Gastroesophageal sphincter (tissue), 4 donors: ENCODE measurements around the gene TBC1D8. TPM values are rescaled to one million over a fixed set of nuclear protein-coding genes. Genes with fewer than 3 reads are reported as not detected.
A peak's percentile ranks its signal among the peaks of the same experiment; 100 is the strongest.

Experiments
- ATAC-seq: fragments of 150-250 bp; one replicate; pipeline ENCODE4 v1.9.1; 2016; ENCODE audit warnings: mild to moderate bottlenecking, moderate library complexity
- H3K27ac ChIP-seq, 4 donors: fragments of 200-600 bp; sonication (generic) in 3 of 4; 1 replicate in 3 of 4; 2 replicates in 1 of 4; pipeline ENCODE4 v1.5.1; 2016 to 2019
- H3K27me3 ChIP-seq: fragments of 200-600 bp; sonication (generic); one replicate; pipeline ENCODE4 v1.5.1; 2019
- H3K36me3 ChIP-seq, 2 donors: fragments of 200-600 bp; sonication (generic); one replicate each; pipeline ENCODE4 v1.5.1; 2019; ENCODE audit warnings: control low read depth in 1 of 2
- H3K4me1 ChIP-seq, 3 donors: fragments of 200-600 bp; sonication (generic); 1 replicate in 2 of 3; 2 replicates in 1 of 3; pipeline ENCODE4 v1.5.1; 2016 to 2019; ENCODE audit warnings: control low read depth in 2 of 3
- H3K4me3 ChIP-seq, 2 donors: fragments of 200-600 bp; sonication (generic); one replicate each; pipeline ENCODE4 v1.5.1; 2019; ENCODE audit warnings: mild to moderate bottlenecking in 1 of 2, moderate library complexity in 1 of 2
- H3K9me3 ChIP-seq, 3 donors: fragments of 200-600 bp; sonication (generic); one replicate each; pipeline ENCODE4 v1.5.1; 2017 to 2019; ENCODE audit warnings: control low read depth in 2 of 3
- EP300 ChIP-seq: sonication (generic); formaldehyde crosslinking; IDR thresholded peaks from one replicate; pipeline ENCODE4 v1.6.1; 2017; ENCODE audit warnings: antibody characterized with exemption, mild to moderate bottlenecking
- POLR2A ChIP-seq, 2 donors: fragments of 450-650 bp; IDR thresholded peaks; one replicate each; pipeline ENCODE4 v1.6.1; 2017; ENCODE audit warnings: antibody characterized with exemption in 2 of 2, mild to moderate bottlenecking in 2 of 2, moderate library complexity in 1 of 2
- POLR2AphosphoS5 ChIP-seq: sonication (generic); formaldehyde crosslinking; IDR thresholded peaks from one replicate; pipeline ENCODE4 v1.6.1; 2017; ENCODE audit warnings: antibody characterized with exemption
- WGBS, 2 donors: methylation state at CpG; one replicate each; pipeline ENCODE4 v1.1.5; 2018; ENCODE audit warnings: low coverage in 1 of 2; 5-methylcytosine and 5-hydroxymethylcytosine counted together
- total RNA-seq, 4 donors: library from RNA; depleted of rRNA; stranded (reverse); fragments of >200 nt; gene quantifications; one replicate each; pipeline ENCODE4 v1.1.0, GENCODE V29; 2016
- TF ChIP-seq, protein P1 (sequence below), 4 experiments: fragments of 200-600 bp in 2 of 4; fragments of 450-650 bp in 2 of 4; sonication (generic) in 1 of 4; IDR thresholded peaks; one replicate each; pipeline ENCODE4 v1.5.1; 2017 to 2019; ENCODE audit warnings: antibody characterized with exemption in 4 of 4, mild to moderate bottlenecking in 2 of 4, moderate library complexity in 2 of 4

Gene TBC1D8
- total RNA-seq, 4 donors from 2014 or later: 14.9 to 45.5 (median 32.6) TPM

DNA sequence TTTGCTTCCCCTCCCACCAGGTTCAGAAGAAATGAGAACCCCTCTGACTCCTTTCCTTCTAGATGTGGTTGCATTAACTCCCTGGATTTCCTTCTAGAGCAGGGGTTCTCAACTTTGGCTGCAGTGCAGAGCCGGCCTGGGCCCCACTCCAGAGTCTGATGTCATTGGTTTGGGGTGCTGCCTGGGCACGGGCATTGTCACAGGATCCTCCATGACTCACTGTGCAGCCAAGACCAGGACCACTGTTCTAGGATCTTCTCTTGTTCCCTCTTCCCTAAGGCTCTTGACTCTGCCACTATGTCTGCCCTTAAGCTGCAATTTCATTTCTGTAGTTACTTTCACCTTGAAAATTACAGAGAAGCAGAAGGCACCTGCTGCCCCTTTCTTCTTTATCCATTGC, 31.8 kb downstream of the TBC1D8 start:
- H3K27ac ChIP-seq: peak overlapping the region in 3 of 4 donors; percentile 64 to 77 (median 71)
- no peaks in the 10 kb centered on the region for H3K36me3 ChIP-seq
- peak; percentile 29 for ATAC-seq
- H3K4me1 ChIP-seq: peaks cover 15 to 79% (median 33%) of the 10 kb centered on the region in 3 donors
- WGBS, 2 donors: 33% methylated on average over 2 of the region's 2 CpGs; no CpG with 5 or more reads in 1 of the 2 donors
- no peaks in the 10 kb centered on the region for H3K9me3 ChIP-seq
- TF ChIP-seq EP300: no peak
- TF ChIP-seq, protein P1, sequence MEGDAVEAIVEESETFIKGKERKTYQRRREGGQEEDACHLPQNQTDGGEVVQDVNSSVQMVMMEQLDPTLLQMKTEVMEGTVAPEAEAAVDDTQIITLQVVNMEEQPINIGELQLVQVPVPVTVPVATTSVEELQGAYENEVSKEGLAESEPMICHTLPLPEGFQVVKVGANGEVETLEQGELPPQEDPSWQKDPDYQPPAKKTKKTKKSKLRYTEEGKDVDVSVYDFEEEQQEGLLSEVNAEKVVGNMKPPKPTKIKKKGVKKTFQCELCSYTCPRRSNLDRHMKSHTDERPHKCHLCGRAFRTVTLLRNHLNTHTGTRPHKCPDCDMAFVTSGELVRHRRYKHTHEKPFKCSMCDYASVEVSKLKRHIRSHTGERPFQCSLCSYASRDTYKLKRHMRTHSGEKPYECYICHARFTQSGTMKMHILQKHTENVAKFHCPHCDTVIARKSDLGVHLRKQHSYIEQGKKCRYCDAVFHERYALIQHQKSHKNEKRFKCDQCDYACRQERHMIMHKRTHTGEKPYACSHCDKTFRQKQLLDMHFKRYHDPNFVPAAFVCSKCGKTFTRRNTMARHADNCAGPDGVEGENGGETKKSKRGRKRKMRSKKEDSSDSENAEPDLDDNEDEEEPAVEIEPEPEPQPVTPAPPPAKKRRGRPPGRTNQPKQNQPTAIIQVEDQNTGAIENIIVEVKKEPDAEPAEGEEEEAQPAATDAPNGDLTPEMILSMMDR (IDR thresholded peaks at IDR 0.05): no peak
- TF ChIP-seq POLR2AphosphoS5: peak; percentile 36
- TF ChIP-seq POLR2A (IDR thresholded peaks at IDR 0.05): no peak
- no peaks in the 10 kb centered on the region for H3K27me3 ChIP-seq
- no peak overlapping the region for H3K4me3 ChIP-seq

DNA sequence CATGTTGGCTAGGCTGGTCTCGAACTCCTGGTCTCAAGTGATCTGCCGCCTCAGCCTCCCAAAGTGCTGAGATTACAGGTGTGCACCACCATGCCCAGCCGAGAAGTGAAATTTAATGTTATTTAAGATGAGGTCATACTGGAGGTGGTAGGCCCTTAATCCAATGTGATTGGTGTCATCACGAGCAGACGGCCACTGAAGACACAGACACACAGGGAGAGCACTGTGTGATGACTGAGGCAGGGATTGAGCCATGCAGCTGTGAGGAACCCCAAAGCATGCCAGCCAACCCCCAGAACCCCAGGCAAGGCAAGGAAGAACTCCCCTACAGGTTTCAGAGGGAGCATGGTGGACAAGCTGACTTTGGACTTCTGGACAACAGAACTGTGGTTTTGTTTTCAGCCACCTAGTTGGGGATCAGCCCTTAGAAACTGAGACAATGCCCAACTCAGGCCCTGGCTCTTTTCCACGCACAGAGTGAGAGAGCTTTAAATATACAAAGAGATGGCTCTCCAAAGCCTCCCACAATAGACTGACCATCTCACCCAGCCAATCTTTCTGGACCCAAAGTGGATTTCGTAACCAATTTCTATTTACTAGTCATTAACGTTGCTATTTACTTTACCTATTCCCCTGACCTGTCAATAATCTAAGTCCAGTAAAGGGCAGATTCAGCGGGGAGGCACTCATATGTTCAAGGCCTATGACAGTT, 34.2 kb downstream of the TBC1D8 start:
- H3K27ac ChIP-seq: no peak overlapping the region
- H3K4me3 ChIP-seq: no peak overlapping the region
- no peaks in the 10 kb centered on the region for H3K9me3 ChIP-seq
- H3K27me3 ChIP-seq: no peaks in the 10 kb centered on the region
- WGBS, 2 donors: 90 to 93% methylated on average over 4 to 5 of the region's 9 CpGs
- H3K4me1 ChIP-seq: peaks cover 15 to 85% (median 29%) of the 10 kb centered on the region in 3 donors
- H3K36me3 ChIP-seq: no peaks in the 10 kb centered on the region
- ATAC-seq: no peak
- TF ChIP-seq POLR2AphosphoS5 (no peak), POLR2A (IDR thresholded peaks at IDR 0.05) (no peak), EP300 (no peak)
- TF ChIP-seq, protein P1 (IDR thresholded peaks at IDR 0.05): no peak

DNA sequence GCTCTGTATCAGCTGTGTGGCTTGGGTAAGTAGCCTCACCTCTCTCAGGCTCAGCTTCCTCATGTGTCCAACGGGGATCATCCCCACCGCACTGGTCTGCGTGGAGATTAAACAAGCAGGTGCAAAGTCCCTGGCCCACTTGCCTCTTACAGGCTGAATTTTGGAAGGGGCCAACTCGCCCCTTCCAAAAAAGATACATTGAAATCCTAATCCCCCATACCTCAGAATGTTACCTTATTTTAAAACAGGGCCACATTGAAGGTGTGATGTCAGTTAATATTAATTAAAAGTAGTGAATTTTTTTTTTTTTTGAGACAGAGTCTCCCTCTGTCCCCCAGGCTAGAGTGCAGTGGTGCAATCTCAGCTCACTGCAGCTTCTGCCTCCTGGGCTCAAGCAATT, 34.8 kb downstream of the TBC1D8 start:
- H3K36me3 ChIP-seq: no peaks in the 10 kb centered on the region
- no peaks in the 10 kb centered on the region for H3K27me3 ChIP-seq
- no peak overlapping the region for H3K4me3 ChIP-seq
- H3K4me1 ChIP-seq: peaks cover 15 to 86% (median 35%) of the 10 kb centered on the region in 3 donors
- no peak overlapping the region for H3K27ac ChIP-seq
- ATAC-seq: no peak
- TF ChIP-seq POLR2A (IDR thresholded peaks at IDR 0.05) (no peak), EP300 (no peak), POLR2AphosphoS5 (no peak)
- TF ChIP-seq, protein P1 (IDR thresholded peaks at IDR 0.05): no peak
- no peaks in the 10 kb centered on the region for H3K9me3 ChIP-seq
- whole genome bisulfite sequencing, 2 donors: 79 to 84% methylated on average over 3 to 4 of the region's 4 CpGs

DNA sequence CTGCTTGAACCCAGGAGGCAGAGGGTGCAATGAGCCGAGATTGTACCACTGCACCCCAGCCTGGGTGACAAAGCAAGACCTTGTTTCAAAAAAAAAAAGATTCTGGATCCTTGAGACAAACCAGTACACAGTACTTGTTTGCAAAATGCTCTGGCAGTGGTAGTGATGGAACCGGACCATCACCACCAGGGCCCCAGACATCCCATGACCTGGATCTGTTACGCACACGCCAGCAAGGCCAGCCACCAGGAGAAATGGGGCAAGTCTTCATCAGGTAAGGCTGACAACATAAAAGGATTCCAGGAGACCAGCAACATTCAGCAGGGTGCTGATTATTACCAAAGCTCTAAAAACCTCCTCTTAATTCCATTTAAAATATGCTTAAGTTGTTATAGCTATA, 35.5 kb downstream of the TBC1D8 start:
- H3K4me1 ChIP-seq: peaks cover 12 to 85% (median 34%) of the 10 kb centered on the region in 3 donors
- no peaks in the 10 kb centered on the region for H3K27me3 ChIP-seq
- H3K9me3 ChIP-seq: no peaks in the 10 kb centered on the region
- H3K27ac ChIP-seq: no peak overlapping the region
- 96 to 100% methylated on average over 2 to 3 of the region's 4 CpGs for WGBS, 2 donors
- TF ChIP-seq POLR2A (IDR thresholded peaks at IDR 0.05): no peak
- TF ChIP-seq, protein P1 (IDR thresholded peaks at IDR 0.05): no peak
- no peak for TF ChIP-seq EP300
- no peak for TF ChIP-seq POLR2AphosphoS5
- no peaks in the 10 kb centered on the region for H3K36me3 ChIP-seq
- ATAC-seq: no peak
- no peak overlapping the region for H3K4me3 ChIP-seq

DNA sequence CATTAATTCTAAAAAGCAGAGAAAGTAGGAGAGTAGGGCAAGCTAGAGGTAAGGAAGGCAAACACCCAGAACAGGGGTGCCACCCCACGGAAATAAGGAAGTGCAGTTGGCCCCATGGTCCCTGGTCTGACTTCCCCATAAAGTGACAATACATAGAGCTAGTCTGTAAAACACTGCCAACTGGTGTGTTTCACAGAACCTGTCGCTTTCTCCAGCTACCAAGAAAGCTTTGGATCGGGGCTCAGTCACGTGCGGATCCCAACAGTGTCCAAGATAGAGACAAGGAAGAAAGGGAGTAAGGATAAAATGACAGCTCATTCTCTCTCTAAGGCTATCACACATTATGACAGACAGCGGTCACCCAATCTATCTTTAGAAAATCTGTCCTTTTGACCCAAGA, 36.4 kb downstream of the TBC1D8 start:
- no peak overlapping the region for H3K27ac ChIP-seq
- WGBS, 2 donors: 90 to 91% methylated on average over 2 to 6 of the region's 6 CpGs

More for the DNA sequence above, 36.4 kb downstream of the TBC1D8 start:
- Histone ChIP-seq H3K9me3 (no peaks in the 10 kb centered on the region), H3K36me3 (no peaks in the 10 kb centered on the region), H3K4me1 (peaks cover 9 to 85% (median 34%) of the 10 kb centered on the region in 3 donors), H3K4me3 (no peak overlapping the region), H3K27me3 (no peaks in the 10 kb centered on the region)
- no peak for ATAC-seq
- TF ChIP-seq EP300: no peak
- no peak for TF ChIP-seq POLR2AphosphoS5
- TF ChIP-seq POLR2A (IDR thresholded peaks at IDR 0.05): no peak
- TF ChIP-seq, protein P1 (IDR thresholded peaks at IDR 0.05): no peak
